HG03571 (cell line): ENCODE results near the gene GNG12.

ENCODE experiments used
- ATAC-seq: cut with Tn5 transposase; IDR thresholded peaks from one replicate; pipeline ENCODE4 v1.9.1; 2021; ENCODE audit not compliant: unreplicated experiment

Gene GNG12

DNA sequence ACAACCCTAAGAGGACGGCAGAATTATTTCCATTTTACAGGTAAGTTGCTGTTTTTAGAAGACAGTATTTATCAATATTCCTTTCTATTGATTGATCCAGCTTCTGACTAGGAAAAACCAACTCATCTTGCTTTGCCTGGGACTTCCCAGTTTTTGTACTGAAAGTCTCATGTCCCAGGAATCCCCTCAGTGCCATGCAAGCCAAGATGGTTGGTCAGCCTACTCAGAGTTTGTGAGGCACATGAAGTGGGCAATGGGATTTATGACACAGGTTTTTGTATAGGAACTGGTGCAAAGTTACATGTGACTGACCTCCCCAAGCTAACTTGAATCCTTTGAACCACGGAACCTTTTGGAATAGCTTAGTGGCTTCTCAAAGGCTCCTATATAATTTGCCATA, 45.5 kb downstream of the GNG12 start:
- ATAC-seq = no peak

GRCh38 chr1:67785847-67786753, 47.2 kb downstream of the GNG12 start:
- no peak for ATAC-seq

GRCh38 chr1:67784545-67785186, 48.6 kb downstream of the GNG12 start:
- ATAC-seq = no peak

GRCh38 chr1:67780637-67781036, 52.6 kb downstream of the GNG12 start:
- ATAC-seq = no peak

GRCh38 chr1:67777440-67777839, 55.8 kb downstream of the GNG12 start:
- ATAC-seq = no peak

GRCh38 chr1:67777016-67777415, 56.3 kb downstream of the GNG12 start:
- no peak for ATAC-seq

DNA sequence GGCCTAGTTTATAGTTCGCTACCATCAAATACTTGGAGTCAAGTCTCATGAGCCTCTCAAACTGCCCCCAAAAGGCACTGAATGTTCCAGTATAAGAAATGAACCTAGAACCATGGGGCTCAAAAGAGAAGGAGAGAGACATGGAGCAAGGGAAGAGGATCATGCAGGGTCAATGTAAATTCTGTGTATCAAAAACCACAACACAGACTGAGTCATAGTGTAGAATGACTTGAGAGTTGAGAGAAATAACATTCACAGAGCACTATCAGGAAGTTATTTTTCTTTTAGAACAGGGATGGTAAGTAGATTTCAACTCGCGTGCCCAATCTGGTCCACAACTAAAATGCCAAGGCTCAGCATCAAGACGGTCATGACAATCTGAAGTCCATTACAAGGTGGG, 59.8 kb downstream of the GNG12 start:
- ATAC-seq = no peak

- no peak for ATAC-seq
Observed at GRCh38 chr1:67771749-67772148, 61.5 kb downstream of the GNG12 start.

GRCh38 chr1:67771152-67771551, 62.1 kb downstream of the GNG12 start:
- ATAC-seq = no peak

DNA sequence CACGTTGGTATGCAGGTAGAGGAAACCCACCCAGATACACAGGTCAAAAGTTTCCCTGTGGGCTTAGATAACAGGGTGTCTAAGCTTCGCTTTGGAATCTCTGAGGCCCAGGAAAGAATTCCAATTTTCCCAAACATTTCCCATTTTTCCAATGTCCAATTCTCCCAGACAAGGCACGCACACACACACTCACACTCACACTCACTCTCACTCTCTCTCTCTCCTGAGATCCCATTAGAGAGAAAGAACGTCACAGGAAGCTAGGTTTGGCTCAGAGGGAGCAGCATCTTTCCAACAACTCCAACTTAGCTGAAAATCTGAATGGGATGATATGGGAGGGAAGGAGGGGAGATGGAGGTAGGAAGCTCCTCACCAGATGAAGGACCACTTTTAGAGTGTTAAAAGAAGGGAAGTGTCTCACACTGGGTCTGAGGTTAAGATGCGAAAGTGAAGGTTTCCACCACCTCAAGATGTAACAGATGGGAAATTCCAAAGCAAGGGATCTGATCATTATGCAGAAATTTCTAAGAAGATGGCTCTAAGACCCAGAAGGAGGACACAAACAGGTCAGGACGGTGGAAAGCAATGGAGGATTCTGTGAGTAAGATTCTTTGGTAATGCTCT, 63.5 kb downstream of the GNG12 start:
- no peak for ATAC-seq

GRCh38 chr1:67768480-67768879, 64.8 kb downstream of the GNG12 start:
- no peak for ATAC-seq

- no peak for ATAC-seq
Observed at GRCh38 chr1:67767103-67767782, 66.0 kb downstream of the GNG12 start.

DNA sequence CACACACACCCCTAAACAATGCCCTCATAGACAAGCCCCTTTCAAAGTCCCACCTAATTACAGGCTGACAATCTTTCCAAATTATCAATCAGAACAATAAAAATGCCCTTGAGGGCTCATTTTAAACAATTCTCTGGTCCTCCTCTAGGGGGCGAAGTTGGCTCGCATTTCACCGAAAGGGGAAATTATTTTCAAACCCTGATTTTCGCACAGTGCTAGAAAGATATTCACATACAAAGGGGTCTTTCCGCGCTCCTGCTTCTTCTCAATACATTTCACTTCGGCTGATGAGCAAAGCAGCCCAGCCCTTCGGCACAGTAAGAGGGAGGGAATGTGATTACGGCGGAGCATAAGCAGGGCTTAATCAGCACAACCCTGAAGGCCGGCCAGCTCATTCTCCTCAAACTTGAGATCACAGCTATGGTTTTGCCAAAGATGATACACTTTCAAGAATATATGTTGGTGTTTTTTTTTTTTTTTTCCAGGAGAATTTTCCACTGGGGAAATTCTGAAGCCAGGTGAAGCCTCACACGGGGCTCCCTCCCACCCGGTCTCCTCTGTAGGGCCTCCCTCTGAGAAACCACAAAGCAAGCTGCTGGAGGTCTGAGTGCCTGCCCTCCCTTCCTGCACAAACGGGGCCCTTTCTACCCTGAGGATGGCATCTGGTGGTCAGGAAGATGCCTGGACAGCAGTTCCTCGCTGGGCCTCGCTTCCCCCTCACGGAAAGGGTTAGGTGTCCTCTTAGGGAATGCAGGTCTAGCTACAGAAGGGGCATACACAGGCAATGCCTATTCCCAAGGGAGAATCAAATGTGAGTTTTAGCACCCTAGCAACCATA, 66.9 kb downstream of the GNG12 start:
- no peak for ATAC-seq

DNA sequence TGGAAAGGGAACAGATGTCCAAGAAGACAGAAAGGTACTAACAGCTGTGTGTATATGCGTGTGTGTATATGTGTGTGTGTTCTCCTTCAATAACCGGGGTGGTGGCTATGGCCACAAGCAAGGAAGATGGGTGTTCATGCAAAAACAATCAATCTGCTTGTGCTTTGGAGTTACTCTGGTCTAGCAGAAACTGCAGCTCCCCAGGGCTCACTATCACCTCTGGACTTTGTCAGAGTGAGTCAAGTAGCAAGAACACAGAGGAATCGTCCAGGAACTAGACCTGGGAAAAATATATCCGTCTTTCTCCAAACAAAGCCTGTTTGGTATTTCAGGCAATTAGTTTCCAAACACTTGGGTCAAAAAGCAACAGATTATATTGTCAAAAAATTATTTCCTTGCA, 68.6 kb downstream of the GNG12 start:
- ATAC-seq = no peak

DNA sequence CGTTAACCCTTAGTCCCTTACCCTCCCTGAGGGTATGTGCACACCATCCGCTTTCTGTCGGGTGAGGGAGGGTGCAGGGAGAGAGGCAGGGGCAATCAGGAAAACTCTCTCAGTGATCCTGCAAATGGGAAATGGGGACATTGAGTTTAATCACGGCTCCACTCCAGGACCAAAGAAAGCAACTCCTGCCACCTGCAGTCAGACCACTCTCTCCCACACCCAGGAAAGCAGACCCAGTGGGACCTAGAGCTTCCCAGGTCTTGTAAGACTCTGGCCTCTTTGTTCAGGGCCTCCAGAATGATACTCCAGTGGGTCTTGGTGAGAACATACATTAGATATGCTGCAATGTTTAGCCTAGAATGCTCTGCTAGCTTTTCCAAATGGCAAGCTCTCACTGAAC, 71.5 kb downstream of the GNG12 start:
- no peak for ATAC-seq

- ATAC-seq = no peak
Observed at GRCh38 chr1:67761091-67761490, 72.2 kb downstream of the GNG12 start.

- peak; percentile 100 for ATAC-seq
Observed at GRCh38 chr1:67760030-67760821, 73.0 kb downstream of the GNG12 start.

DNA sequence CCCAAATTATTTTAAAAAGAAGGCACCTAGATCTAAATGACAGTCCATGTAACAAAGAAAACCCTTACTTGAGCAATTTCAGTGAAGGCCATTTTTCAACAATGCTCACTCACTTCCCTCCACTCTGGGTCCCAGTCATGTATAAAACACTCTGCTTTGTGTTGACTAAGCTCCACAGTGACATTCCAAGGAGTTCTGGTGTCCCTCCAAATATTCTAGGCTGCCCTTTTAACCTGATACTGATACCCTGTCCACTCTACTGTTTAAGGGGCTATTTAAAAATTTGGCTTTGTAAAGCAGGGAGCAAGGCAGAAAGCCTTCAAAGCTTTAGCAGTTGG, 73.6 kb downstream of the GNG12 start:
- ATAC-seq = peak; percentile 33

GRCh38 chr1:67759066-67759465, 74.2 kb downstream of the GNG12 start:
- no peak for ATAC-seq

DNA sequence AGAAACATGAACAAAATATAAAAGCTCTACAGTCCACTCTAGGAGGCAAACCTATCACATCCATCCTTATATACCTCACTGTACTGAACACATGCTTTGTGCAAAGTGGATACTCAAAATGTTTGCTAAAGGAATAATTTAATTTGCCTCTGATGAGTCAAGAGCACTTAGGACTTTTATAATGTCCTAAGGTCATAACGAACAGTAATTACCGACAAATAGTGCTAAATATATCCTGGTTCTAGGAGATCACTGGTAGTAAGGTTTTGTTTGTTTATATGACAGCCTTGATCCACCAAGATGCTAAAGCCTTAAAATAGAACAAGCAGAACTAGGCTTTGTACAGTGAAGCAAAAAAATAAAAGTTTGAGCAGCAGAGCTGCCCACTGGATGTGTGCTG, 77.6 kb downstream of the GNG12 start:
- ATAC-seq = no peak
